Stimulated activated CD4-positive, alpha-beta T cell treated with anti-CD3 and anti-CD28 coated beads, Interleukin-4, amount 100 ng/mL, for 4 hours (primary cell): Measurements from ENCODE around the gene AFAP1L1.

Source experiments
- DNase-seq, 2 experiments: peaks; one replicate each; pipeline ENCODE4 v3.0.0-alpha.2; 2020

AFAP1L1 gene

GRCh38 chr5:149288436-149288835, 16.8 kb downstream of the AFAP1L1 start:
- DNase-seq = no peak

GRCh38 chr5:149289301-149289700, 17.6 kb downstream of the AFAP1L1 start:
- DNase-seq = no peak

DNA sequence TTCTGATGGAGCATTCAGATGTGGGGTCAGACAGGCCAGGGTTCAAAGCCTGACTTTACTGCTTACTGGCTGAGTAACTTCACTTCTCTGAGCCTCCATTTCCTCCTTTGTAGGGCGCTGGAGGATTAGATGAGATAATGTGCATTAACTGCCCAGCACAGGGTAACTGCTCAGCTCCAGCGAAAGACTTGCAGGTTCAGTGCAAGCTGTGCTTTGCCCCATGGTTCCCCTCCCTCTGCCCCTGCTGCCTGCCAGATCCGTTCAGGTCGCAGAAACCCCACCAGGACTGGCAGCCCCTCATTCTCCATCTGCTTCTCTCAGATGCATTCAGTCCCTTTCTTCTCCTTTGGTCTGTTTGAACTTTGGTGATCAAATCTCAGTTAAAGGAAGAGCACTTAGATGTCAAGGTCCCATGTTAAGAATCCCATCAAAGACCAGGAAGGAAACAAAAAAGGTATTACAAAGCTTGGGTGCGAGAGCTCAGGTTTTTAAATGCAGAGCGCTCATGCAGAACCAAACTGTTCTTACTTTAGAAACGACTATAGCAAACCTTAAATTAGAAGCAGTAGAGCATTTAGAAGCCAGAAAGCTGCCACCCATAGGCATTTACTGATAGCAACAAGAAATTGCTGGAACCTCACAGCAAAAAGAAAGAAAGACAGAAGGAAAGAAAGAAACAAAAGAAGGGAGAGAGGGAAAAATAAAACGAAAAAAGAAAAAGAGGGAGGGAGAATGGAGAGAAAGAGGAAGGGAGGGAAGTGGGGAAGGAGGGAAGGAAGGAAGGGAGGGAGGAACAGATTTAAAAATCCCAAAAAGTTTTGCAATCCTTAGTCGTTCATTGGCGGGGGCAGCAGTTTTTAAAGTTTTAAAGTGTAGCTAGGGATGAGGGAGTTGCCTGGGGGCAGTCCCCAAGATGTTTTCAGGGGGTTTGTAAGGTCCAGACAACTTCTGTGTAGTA, 23.5 kb downstream of the AFAP1L1 start:
- DNase-seq = no peak

DNA sequence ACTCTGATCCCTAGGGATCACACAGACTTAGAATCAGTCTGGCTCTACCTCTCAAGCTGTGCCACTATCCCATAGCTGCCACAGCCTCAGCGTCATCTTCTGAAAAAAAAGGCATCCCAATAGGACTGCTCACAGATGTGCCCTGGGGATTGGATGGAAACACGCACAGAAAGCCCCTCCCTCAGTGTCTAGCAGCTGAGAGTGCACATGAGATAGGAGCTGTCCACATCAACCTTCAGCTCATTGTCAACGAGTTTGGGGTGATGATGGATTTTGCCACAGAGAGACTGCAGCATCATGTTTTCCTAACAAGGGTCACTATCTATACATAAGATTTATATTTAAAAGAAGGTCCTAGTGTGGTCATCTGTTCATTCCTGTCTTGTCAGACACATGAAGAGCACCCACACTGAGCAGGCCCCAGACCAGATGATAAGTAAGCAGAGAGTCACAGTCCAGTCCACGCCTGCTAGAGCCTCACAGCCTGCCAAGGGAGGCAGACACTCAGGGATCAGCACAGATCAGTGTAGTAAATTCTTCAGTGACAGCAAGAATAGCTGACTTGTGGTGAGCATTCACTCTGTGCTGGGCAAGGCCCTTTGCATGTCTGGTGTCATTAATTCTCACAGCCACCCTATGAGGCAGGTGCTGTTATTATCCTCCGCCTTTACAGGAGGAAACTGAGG, 25.8 kb downstream of the AFAP1L1 start:
- no peak for DNase-seq

DNA sequence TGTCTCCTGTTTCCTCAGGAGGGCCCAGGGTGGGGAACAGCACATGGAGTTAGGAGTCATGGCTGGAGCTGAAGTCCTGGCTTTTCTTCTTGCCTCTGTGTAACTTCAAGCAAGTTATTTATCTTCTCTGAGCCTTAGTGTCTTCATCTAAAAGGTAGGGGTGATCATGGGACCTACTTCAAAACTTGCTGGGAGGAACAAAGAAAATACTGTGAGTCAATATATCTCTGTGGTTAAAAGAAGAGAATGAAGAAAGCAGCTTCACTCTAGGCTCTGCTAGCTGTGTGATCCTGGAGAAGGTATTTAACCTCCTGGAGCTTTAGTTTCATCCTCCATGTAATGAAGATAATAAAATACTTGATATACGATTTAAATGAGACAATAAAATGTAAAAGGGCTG, 26.5 kb downstream of the AFAP1L1 start:
- DNase-seq = no peak

GRCh38 chr5:149298842-149299404, 27.3 kb downstream of the AFAP1L1 start:
- DNase-seq = no peak

- DNase-seq = no peak
Observed at GRCh38 chr5:149299451-149300054, 27.9 kb downstream of the AFAP1L1 start.

- no peak for DNase-seq
Observed at GRCh38 chr5:149300441-149300840, 28.8 kb downstream of the AFAP1L1 start.

- no peak for DNase-seq
Observed at GRCh38 chr5:149301049-149301743, 29.5 kb downstream of the AFAP1L1 start.

DNA sequence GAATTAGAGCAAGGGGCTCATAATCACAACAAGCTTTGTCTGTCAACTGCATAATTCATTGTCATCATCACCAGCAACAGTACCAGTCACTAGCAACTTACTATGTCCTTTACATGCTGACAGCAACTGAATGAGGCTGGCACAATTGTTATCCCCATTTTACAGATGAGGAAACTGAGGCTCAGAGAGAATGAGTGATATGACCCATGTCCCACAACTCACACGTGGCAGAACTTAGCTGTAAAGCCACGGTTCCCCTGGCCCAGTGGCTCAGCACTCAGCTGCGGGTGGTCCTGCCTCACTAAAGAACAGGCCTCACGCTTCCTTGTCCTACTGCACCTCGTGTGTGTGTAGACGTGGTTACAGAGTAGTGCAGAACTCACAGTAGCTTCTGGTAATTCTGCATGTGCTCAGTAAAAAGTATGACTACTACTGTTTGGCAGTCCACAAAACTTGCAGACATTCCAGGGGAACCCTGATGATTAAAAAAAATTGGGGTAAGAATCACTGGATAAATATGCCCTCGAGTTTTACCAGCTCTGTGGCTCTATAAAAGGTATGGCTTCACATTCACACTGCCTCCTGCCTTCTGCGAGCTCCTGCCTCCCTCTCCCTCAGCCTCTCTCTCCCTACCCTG, 30.2 kb downstream of the AFAP1L1 start:
- DNase-seq = no peak

DNA sequence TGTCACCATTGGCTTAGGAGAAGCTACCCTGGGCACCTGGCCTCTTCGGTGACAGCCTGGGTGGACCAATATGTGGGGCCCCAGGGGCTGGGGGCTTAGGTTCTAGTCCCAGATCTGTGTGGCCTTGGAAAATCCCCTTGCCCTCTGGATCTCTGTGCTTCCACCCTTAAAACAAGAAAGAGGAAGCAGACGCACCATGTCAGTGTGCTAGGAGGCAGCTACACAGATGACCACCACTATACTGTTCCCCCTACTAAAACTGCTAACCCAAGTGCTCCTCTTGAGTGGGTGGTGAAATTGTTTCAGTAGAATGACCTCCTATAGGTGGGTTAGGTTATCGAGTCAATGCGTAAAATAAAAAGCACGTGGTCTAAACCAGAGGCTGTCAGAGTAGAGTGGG, 31.0 kb downstream of the AFAP1L1 start:
- DNase-seq = no peak

- DNase-seq = no peak
Observed at GRCh38 chr5:149303210-149303609, 31.6 kb downstream of the AFAP1L1 start.

DNA sequence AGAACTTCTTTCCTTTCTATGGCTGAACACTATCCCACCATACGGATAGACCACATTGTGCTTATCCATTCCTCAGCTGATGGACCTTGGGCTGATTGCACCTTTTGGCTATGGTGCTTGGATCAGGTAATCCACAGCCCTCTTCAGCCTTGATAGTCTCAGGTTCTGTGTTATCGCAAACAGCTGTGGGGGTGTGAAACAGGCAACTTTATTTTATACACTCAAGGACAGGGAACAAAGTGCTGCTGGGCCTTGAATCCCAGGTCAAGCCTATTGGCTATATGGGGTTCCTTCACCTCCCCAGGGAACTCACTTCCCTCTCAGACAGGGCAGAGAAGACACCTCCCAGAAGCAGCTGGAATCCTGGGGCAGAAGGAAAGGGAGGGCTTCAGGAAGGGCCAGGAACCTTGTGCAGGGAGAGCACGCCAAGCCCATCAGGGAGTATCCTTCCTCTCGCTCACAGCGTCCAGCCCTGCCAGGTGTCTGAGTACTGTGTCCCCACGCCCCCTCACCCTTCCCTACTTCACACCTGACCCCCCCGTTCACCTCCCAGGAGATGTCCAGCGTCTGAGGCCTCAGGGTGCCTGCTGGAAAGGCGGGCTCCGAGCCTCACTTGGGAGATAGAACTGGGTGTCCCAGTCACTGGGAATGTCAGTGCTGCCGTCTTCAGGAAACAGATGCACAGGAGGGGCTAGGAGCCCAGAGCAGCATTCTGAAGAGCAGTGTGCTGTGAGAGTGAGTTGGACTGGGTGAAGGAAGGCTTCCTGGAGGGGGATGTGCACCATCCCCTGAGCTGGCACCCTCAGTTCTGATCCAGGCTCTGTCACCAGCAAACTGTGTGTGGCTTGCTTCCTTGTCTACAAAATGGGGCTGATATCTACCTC, 32.8 kb downstream of the AFAP1L1 start:
- DNase-seq = no peak

- DNase-seq = no peak
Observed at GRCh38 chr5:149309354-149309753, 37.7 kb downstream of the AFAP1L1 start.

DNA sequence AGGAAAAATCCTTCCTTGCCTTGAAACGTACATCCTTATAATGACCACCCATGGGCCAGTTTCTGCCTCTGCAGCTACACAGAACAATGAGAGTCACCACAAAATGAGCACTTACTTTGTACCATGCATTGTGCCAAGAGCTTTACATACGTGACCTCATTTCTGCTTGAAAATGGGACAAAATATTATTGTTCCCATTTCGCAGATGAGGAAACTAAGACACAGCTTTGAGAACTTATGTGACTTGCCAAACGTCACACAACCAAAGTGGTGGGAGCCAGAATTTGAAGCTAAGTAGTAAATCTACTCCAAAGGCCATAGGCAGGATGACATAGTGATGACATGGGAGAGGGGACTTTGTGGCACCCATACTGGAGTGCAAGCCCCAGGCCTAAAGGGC, 38.8 kb downstream of the AFAP1L1 start:
- DNase-seq = no peak

GRCh38 chr5:149310947-149311658, 39.4 kb downstream of the AFAP1L1 start:
- no peak for DNase-seq

DNA sequence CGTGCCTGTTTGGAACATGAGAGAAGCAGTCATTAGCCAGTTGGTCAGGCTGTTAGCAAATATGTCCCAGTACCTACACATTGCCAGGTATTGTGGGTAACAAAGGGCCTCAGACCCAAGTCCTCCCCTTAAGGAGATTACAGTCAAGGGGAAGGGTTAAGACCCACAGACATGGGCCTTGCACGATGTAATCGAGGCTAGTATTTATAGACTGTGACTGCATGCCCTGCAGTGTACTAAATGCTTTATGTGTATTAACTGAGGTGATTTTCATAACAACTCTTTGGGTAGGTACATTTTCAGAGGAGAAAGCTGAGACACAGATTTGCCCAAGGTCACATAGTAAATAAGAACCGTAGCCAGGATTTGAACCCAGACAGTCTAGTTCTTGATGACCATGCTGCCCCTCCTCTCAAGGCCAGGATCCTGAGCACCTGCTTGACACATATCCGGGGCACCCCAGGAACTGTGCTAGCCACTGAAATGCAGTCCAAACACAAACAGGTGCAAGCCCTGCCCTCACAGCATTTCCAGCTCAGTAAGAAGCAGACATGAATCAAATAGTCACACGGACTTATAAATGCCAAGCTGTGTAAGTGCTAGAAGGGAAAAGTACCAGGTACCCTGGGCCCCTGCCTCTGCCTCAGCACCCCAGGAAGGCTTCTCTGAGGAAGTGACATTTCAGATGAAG, 41.6 kb downstream of the AFAP1L1 start:
- DNase-seq = no peak

- DNase-seq = no peak
Observed at GRCh38 chr5:149314571-149315111, 43.0 kb downstream of the AFAP1L1 start.

DNA sequence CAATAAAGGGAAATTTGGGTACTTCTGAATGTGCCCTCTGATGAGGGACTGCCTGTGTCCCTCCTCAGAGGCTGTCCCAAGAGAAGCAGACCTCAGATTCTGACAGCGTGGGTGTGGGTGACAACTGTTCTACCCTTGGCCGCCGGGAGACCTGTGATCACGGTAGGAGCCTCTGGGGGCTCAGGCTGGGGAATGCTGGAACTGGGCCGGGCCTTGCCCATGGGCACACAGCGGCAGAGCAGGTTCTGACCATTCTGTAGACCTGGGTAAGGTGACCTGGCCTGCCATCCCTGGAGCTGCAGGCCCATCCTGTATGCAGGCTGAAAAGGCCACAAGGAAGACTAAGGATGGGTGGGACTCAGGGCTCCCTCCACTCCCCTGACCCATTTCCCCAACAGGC, 44.1 kb downstream of the AFAP1L1 start:
- no peak for DNase-seq
